SK-N-SH (cell line): ENCODE measurements around the gene NPC2. TPM values are rescaled to one million over a fixed set of nuclear protein-coding genes. Genes with fewer than 3 reads are reported as not detected.

ENCODE experiments used
- CTCF ChIA-PET: fragments of 300-600, 350-600 bp; formaldehyde crosslinking; extraction: SDS; loops from one replicate; lab custom pipeline; 2021; lab: Yijun Ruan, JAX
- POLR2A ChIA-PET: fragments of 350-600 bp; sonication (Branson Sonifier 250); formaldehyde crosslinking; extraction: SDS; loops from one replicate; lab custom pipeline; 2020; ENCODE audit warnings: antibody characterized with exemption, inconsistent platforms; lab: Yijun Ruan, JAX
- DNase-seq: peaks from one replicate; pipeline ENCODE4 v3.0.0; 2012
- H2AFZ ChIP-seq: fragments of 200-600 bp; sonication (generic); 2 replicates; pipeline ENCODE4 v1.8.1; 2016; ENCODE audit warnings: antibody characterized with exemption, mild to moderate bottlenecking, low read depth
- H3F3A ChIP-seq: fragments of 200-600 bp; sonication (generic); replicated peaks from 2 replicates; pipeline ENCODE3; 2016; ENCODE audit warnings: antibody characterized with exemption, mild to moderate bottlenecking; ENCODE audit not compliant: insufficient read depth
- H3K27ac ChIP-seq, 2 experiments: fragments of 200-500 bp in 1 of 2; fragments of 200-600 bp in 1 of 2; sonication (Bioruptor generic) in 1 of 2; sonication (generic), shearing (Covaris generic) in 1 of 2; 2 replicates each; pipeline versions ENCODE4 v1.5.1 to v1.6.1; 2014 to 2016; ENCODE audit warnings: low read depth in 2 of 2, inconsistent platforms in 1 of 2, low read length in 1 of 2, mild to moderate bottlenecking in 1 of 2, mixed read lengths in 1 of 2
- H3K27me3 ChIP-seq: fragments of 200-600 bp; sonication (generic), shearing (Covaris generic); 2 replicates; pipeline ENCODE4 v1.6.1; 2016; ENCODE audit warnings: mixed run types; ENCODE audit not compliant: insufficient read depth
- H3K36me3 ChIP-seq, 2 experiments: fragments of 200-500 bp in 1 of 2; fragments of 200-600 bp in 1 of 2; sonication (Bioruptor generic) in 1 of 2; sonication (generic) in 1 of 2; replicated peaks in 1 of 2; 2 replicates each; pipeline versions ENCODE3 to v1.5.1; 2014 to 2016; ENCODE audit warnings: low read length in 1 of 2, mild to moderate bottlenecking in 1 of 2; ENCODE audit not compliant: insufficient read depth in 2 of 2, control insufficient read depth in 1 of 2
- H3K4me1 ChIP-seq, 2 experiments: fragments of 200-500 bp in 1 of 2; fragments of 200-600 bp in 1 of 2; sonication (Bioruptor generic) in 1 of 2; sonication (generic), shearing (Covaris generic) in 1 of 2; 2 replicates each; pipeline versions ENCODE4 v1.5.1 to v1.6.1; 2014 to 2016; ENCODE audit warnings: low read depth in 1 of 2, low read length in 1 of 2, mixed run types in 1 of 2; ENCODE audit not compliant: insufficient read depth in 2 of 2, control insufficient read depth in 1 of 2
- H3K4me2 ChIP-seq: fragments of 200-600 bp; sonication (generic), shearing (Covaris generic); 2 replicates; pipeline ENCODE4 v1.6.1; 2017; ENCODE audit warnings: mixed run types
- H3K4me3 ChIP-seq, 2 experiments: fragments of 200-500 bp in 1 of 2; fragments of 200-600 bp in 1 of 2; sonication (Bioruptor generic) in 1 of 2; sonication (generic), shearing (Covaris generic) in 1 of 2; 2 replicates each; pipeline versions ENCODE4 v1.5.1 to v1.8.1; 2014 to 2016; ENCODE audit warnings: low read depth in 2 of 2, inconsistent platforms in 1 of 2, low read length in 1 of 2, mild to moderate bottlenecking in 1 of 2, mixed read lengths in 1 of 2, moderate library complexity in 1 of 2
- H3K79me2 ChIP-seq: fragments of 200-600 bp; sonication (generic); 2 replicates; pipeline ENCODE4 v1.8.1; 2017; ENCODE audit warnings: mild to moderate bottlenecking; ENCODE audit not compliant: insufficient read depth
- H3K9ac ChIP-seq: fragments of 200-600 bp; sonication (generic); 2 replicates; pipeline ENCODE4 v1.6.1; 2017; ENCODE audit warnings: mixed run types
- H3K9me2 ChIP-seq: fragments of 200-600 bp; sonication (generic); 2 replicates; pipeline ENCODE4 v1.6.1; 2017; ENCODE audit warnings: mixed run types
- H3K9me3 ChIP-seq: fragments of 200-600 bp; sonication (generic); 2 replicates; pipeline ENCODE4 v1.6.1; 2017; ENCODE audit warnings: mixed run types, mild to moderate bottlenecking, moderate library complexity
- H4K20me1 ChIP-seq: fragments of 200-600 bp; sonication (generic); 2 replicates; pipeline ENCODE4 v1.6.1; 2017; ENCODE audit warnings: mild to moderate bottlenecking, mixed run types; ENCODE audit not compliant: insufficient read depth
- CTCF ChIP-seq: fragments of 200-600 bp; sonication (generic); IDR thresholded peaks from 2 replicates; pipeline ENCODE4 v1.6.1; 2017; ENCODE audit warnings: antibody characterized with exemption, mild to moderate bottlenecking, moderate library complexity
- FOSL2 ChIP-seq: IDR thresholded peaks from 2 replicates; pipeline ENCODE4 v1.4.0; 2012; ENCODE audit warnings: low read depth, mild to moderate bottlenecking, moderate library complexity, borderline replicate concordance
- FOXM1 ChIP-seq: IDR thresholded peaks from 2 replicates; pipeline ENCODE4 v1.4.0; 2012; ENCODE audit warnings: low read depth, mild to moderate bottlenecking
- GABPA ChIP-seq: IDR thresholded peaks from 2 replicates; pipeline ENCODE4 v1.4.0; 2012; ENCODE audit warnings: low read depth, mild to moderate bottlenecking
- IRF3 ChIP-seq: fragments of 150-350 bp; IDR thresholded peaks from 2 replicates; pipeline ENCODE4 v1.6.1; 2016; ENCODE audit warnings: mild to moderate bottlenecking, low read depth, low read length
- MAX ChIP-seq: IDR thresholded peaks from 2 replicates; pipeline ENCODE4 v1.4.0; 2012; ENCODE audit warnings: low read depth
- MEF2A ChIP-seq: IDR thresholded peaks from 2 replicates; pipeline ENCODE4 v1.4.0; 2012; ENCODE audit warnings: low read depth, borderline replicate concordance
- MXI1 ChIP-seq: IDR thresholded peaks from 2 replicates; pipeline ENCODE4 v1.6.1; 2012; ENCODE audit warnings: mild to moderate bottlenecking, low read depth, low read length, improper control_type of control experiment
- NFIC ChIP-seq: IDR thresholded peaks from 2 replicates; pipeline ENCODE4 v1.4.0; 2012; ENCODE audit warnings: borderline replicate concordance
- POLR2AphosphoS5 ChIP-seq: IDR thresholded peaks from 2 replicates; pipeline ENCODE4 v1.6.1; 2012; ENCODE audit warnings: low read depth, low read length
- RAD21 ChIP-seq: IDR thresholded peaks from 2 replicates; pipeline ENCODE4 v1.6.1; 2012; ENCODE audit warnings: mild to moderate bottlenecking, low read length
- RXRA ChIP-seq: IDR thresholded peaks from 2 replicates; pipeline ENCODE4 v1.4.0; 2012; ENCODE audit warnings: low read depth, mild to moderate bottlenecking, borderline replicate concordance
- SIN3A ChIP-seq: IDR thresholded peaks from 2 replicates; pipeline ENCODE4 v1.6.1; 2012; ENCODE audit warnings: low read depth, mild to moderate bottlenecking, low read length, moderate library complexity, borderline replicate concordance
- SMC3 ChIP-seq: IDR thresholded peaks from 2 replicates; pipeline ENCODE4 v1.6.1; 2012; ENCODE audit warnings: low read depth, low read length, improper control_type of control experiment
- TAF1 ChIP-seq: IDR thresholded peaks from 2 replicates; pipeline ENCODE4 v1.6.1; 2012; ENCODE audit warnings: low read depth, mild to moderate bottlenecking, low read length, moderate library complexity, borderline replicate concordance
- TEAD4 ChIP-seq: IDR thresholded peaks from 2 replicates; pipeline ENCODE4 v1.4.0; 2012; ENCODE audit warnings: mild to moderate bottlenecking, borderline replicate concordance; ENCODE audit not compliant: insufficient read depth
- USF1 ChIP-seq: IDR thresholded peaks from 2 replicates; pipeline ENCODE4 v1.4.0; 2012; ENCODE audit warnings: low read depth, borderline replicate concordance
- WGBS: methylation state at CpG from one replicate; pipeline ENCODE4 v1.1.6; 2017; ENCODE audit warnings: low lambda C conversion rate; 5-methylcytosine and 5-hydroxymethylcytosine counted together
- polyA plus RNA-seq, 3 experiments: library from polyadenylated mRNA; depleted of rRNA; stranded (reverse); fragments of >200 nt; gene quantifications; 2 replicates each; pipeline ENCODE4 v1.2.3, GENCODE V29; 2012

Gene NPC2
- polyA plus RNA-seq, 1 of the 3 experiments (the other 2 are of a cell fraction) = 522 TPM

GRCh38 chr14:74542056-74542685, 49.1 kb upstream of the NPC2 start:
- H3K4me3 ChIP-seq = no peak overlapping the region
- H3K9ac ChIP-seq = no peak overlapping the region
- peaks cover 10% of the 10 kb centered on the region; the same call in 1 of the 2 replicates for H4K20me1 ChIP-seq
- peaks cover 32 to 42% of the 10 kb centered on the region in 2 experiments for H3K36me3 ChIP-seq
- no peaks in the 10 kb centered on the region for H3F3A ChIP-seq
- H3K79me2 ChIP-seq = no peaks in the 10 kb centered on the region
- no peak overlapping the region for H2AFZ ChIP-seq
- CTCF ChIA-PET = interaction anchor here (1.3 to 1.4 kb wide), 2 partner anchors 27 to 34 kb away, joined by 3 to 5 read pairs; no protein-coding TSS in a partner anchor
- 96% methylated on average over 9 of the region's 10 CpGs for WGBS
- H3K9me2 ChIP-seq = no peaks in the 10 kb centered on the region
- no peak overlapping the region for H3K27ac ChIP-seq
- no peak for DNase-seq
- H3K27me3 ChIP-seq = no peaks in the 10 kb centered on the region
- H3K4me1 ChIP-seq = peaks cover 0 to 11% of the 10 kb centered on the region in 2 experiments; a peak in 1 of 4 replicates
- H3K9me3 ChIP-seq = no peaks in the 10 kb centered on the region
- H3K4me2 ChIP-seq = no peak overlapping the region
- no peak for TF ChIP-seq USF1
- TF ChIP-seq FOSL2 = no peak
- no peak for TF ChIP-seq RXRA
- no peak for TF ChIP-seq TAF1
- TF ChIP-seq FOXM1 = no peak
- TF ChIP-seq NFIC = no peak
- TF ChIP-seq GABPA = no peak
- TF ChIP-seq POLR2AphosphoS5 = no peak
- POLR2A ChIA-PET = no interaction called here

- TF ChIP-seq MEF2A = no peak
- TF ChIP-seq CTCF = no peak
- no peak for TF ChIP-seq SMC3
- TF ChIP-seq RXRA = no peak
- no peak for TF ChIP-seq SIN3A
- no peak for TF ChIP-seq IRF3
- no peak for TF ChIP-seq NFIC
- TF ChIP-seq TEAD4 = no peak
- TF ChIP-seq RAD21 = no peak
- TF ChIP-seq POLR2AphosphoS5 = no peak
- no peak for TF ChIP-seq MXI1
- no peak for TF ChIP-seq MAX
- no peaks in the 10 kb centered on the region for H3K9me2 ChIP-seq
- DNase-seq = no peak
- H3K36me3 ChIP-seq = peaks cover 24 to 41% of the 10 kb centered on the region in 2 experiments
- WGBS = 87% methylated on average over 3 of the region's 3 CpGs
- H4K20me1 ChIP-seq = peaks cover 2% of the 10 kb centered on the region; the same call in 1 of the 2 replicates
- no peak overlapping the region for H3K27ac ChIP-seq
- H3K27me3 ChIP-seq = no peaks in the 10 kb centered on the region
- no peak overlapping the region for H2AFZ ChIP-seq
- H3F3A ChIP-seq = peaks cover under 1% of the 10 kb centered on the region
- no peak overlapping the region for H3K4me3 ChIP-seq
- peaks cover 0 to 13% of the 10 kb centered on the region in 2 experiments; a peak in 1 of 4 replicates for H3K4me1 ChIP-seq
- POLR2A ChIA-PET = no interaction called here
- no peak overlapping the region for H3K9ac ChIP-seq
- H3K4me2 ChIP-seq = no peak overlapping the region
- CTCF ChIA-PET = interaction anchor here (0.7 to 1.3 kb wide), 2 partner anchors 26 to 28 kb away, joined by 3 to 5 read pairs; no protein-coding TSS in a partner anchor
- no peaks in the 10 kb centered on the region for H3K79me2 ChIP-seq
- H3K9me3 ChIP-seq = no peaks in the 10 kb centered on the region
Observed at GRCh38 chr14:74541225-74541624, 48.1 kb upstream of the NPC2 start.
